ENCODE measurements around the gene TTLL5. TPM values are rescaled to one million over a fixed set of nuclear protein-coding genes. Genes with fewer than 3 reads are reported as not detected.

The TTLL5 gene
- polyA plus RNA-seq, 2 of the 4 experiments (the other 2 are of a cell fraction) = 18.8 to 23.7 TPM

DNA sequence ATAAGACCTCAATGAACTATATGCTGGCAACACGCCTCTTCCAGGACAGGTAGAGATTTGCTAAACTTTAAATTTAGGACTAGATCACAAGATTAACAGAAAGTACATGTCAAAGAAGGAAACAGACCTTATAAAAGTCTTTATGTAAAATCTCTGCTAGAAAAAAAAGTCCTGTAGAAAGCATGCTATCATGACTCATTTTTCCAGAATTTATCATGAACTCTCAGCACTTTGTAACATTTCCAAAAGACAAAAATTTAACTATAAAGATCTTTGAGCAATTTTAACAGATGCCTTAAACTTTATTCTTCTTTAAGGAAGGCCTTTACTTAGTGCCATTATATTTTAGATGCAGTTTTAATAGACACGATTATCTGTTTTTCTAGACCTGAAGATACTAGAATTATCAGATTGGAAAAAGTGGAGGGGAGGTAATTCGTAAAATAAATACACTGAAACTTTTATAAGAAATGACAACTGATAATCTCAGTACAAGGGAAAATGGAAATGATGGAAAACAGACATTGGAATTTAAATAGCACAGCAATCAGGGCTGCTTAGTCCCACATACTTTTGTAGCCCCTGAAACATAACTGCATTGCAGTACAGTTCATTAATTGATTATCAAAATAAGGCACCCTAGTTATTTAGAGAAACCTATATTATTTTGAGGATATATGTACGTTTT is 92.0 kb downstream of the TTLL5 start:
- H3K4me1 ChIP-seq = no peaks in the 10 kb centered on the region; the same call in 2 of the 3 replicates
- no peak for FAIRE-seq
- no peak for DNase-seq (ENCODE audit: low read depth in 1 of 2, low spot score in 1 of 2)
- H3K4me2 ChIP-seq = no peak overlapping the region
- 76% methylated on average over 4 of the region's 4 CpGs for WGBS (ENCODE audit: missing lambda C conversion rate)
- ChIA-PET POLR2A (no interaction called here), CTCF (no interaction called here)
- H3K9me3 ChIP-seq = no peaks in the 10 kb centered on the region
- H3K4me3 ChIP-seq = no peak overlapping the region
- no peak for ATAC-seq
- no peak for TF ChIP-seq POLR2A (IDR thresholded peaks at IDR 0.05; ENCODE audit: low read length)
- TF ChIP-seq CBX2 (IDR thresholded peaks at IDR 0.05; ENCODE audit: borderline replicate concordance, low read depth) = no peak
- TF ChIP-seq BHLHE40 (IDR thresholded peaks at IDR 0.05; ENCODE audit: low read depth, low read length) = no peak
- no peak for TF ChIP-seq MAZ (IDR thresholded peaks at IDR 0.05; ENCODE audit: borderline replicate concordance, low read depth, low read length)
- TF ChIP-seq NFE2L2 (conservative IDR thresholded peaks at IDR 0.05; ENCODE audit: low read length) = no peak
- no peak for TF ChIP-seq CHD2 (IDR thresholded peaks at IDR 0.05; ENCODE audit: low read length, partially characterized antibody)
- no peak for TF ChIP-seq PHF8 (IDR thresholded peaks at IDR 0.05; ENCODE audit: borderline replicate concordance, low read depth)
- TF ChIP-seq KDM1A (IDR thresholded peaks at IDR 0.05; ENCODE audit: low read depth) = no peak
- TF ChIP-seq KDM5A (IDR thresholded peaks at IDR 0.05) = no peak
- no peak for TF ChIP-seq ESRRA (IDR thresholded peaks at IDR 0.05; ENCODE audit: borderline replicate concordance, low read length)
- TF ChIP-seq CHD4 (IDR thresholded peaks at IDR 0.05; ENCODE audit: borderline replicate concordance) = no peak
- TF ChIP-seq, protein P1, sequence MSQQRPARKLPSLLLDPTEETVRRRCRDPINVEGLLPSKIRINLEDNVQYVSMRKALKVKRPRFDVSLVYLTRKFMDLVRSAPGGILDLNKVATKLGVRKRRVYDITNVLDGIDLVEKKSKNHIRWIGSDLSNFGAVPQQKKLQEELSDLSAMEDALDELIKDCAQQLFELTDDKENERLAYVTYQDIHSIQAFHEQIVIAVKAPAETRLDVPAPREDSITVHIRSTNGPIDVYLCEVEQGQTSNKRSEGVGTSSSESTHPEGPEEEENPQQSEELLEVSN (IDR thresholded peaks at IDR 0.05; ENCODE audit: borderline replicate concordance, low read depth) = no peak
- no peak for TF ChIP-seq RAD21 (conservative IDR thresholded peaks at IDR 0.05 in 1 of 2, IDR thresholded peaks at IDR 0.05 in 1 of 2)
- TF ChIP-seq, protein P2, sequence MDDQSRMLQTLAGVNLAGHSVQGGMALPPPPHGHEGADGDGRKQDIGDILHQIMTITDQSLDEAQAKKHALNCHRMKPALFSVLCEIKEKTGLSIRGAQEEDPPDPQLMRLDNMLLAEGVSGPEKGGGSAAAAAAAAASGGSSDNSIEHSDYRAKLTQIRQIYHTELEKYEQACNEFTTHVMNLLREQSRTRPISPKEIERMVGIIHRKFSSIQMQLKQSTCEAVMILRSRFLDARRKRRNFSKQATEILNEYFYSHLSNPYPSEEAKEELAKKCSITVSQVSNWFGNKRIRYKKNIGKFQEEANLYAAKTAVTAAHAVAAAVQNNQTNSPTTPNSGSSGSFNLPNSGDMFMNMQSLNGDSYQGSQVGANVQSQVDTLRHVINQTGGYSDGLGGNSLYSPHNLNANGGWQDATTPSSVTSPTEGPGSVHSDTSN (IDR thresholded peaks at IDR 0.05) = no peak
- TF ChIP-seq, protein P3, sequence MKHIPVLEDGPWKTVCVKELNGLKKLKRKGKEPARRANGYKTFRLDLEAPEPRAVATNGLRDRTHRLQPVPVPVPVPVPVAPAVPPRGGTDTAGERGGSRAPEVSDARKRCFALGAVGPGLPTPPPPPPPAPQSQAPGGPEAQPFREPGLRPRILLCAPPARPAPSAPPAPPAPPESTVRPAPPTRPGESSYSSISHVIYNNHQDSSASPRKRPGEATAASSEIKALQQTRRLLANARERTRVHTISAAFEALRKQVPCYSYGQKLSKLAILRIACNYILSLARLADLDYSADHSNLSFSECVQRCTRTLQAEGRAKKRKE (CRISPR knock-in tag; IDR thresholded peaks at IDR 0.05; ENCODE audit: low read depth) = no peak
- TF ChIP-seq ZC3H11A (IDR thresholded peaks at IDR 0.05) = no peak
- H3K27ac ChIP-seq = no peak overlapping the region

DNA sequence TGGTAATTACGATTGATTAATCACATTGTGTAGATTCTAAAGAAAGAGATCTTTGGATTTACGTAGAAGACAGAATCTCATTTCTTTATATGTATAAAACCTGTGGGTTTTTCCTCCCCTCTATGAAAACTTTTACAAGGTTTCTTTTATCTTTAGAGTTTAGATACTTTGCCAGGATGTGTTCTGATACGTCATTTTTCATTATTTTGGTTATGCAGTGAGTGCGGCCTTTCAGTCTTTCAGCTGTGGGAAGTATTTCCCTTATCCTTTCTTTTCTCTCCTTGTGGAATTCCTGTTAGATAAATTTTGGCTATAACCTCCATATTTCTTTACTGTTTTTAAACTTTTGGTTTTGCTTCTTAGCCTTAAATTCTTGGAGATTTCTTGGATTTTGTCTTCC is 92.7 kb downstream of the TTLL5 start:
- no peak overlapping the region for H3K4me3 ChIP-seq
- TF ChIP-seq POLR2AphosphoS2 (conservative IDR thresholded peaks at IDR 0.05; ENCODE audit: low read length) (no peak), RCOR1 (IDR thresholded peaks at IDR 0.05; ENCODE audit: low read depth, low read length) (no peak)
- DNase-seq (ENCODE audit: low read depth in 1 of 2, low spot score in 1 of 2) = no peak
- no peak overlapping the region for H3K27ac ChIP-seq
- 89% methylated on average over 4 of the region's 4 CpGs for WGBS (ENCODE audit: missing lambda C conversion rate)
- ChIA-PET POLR2A (no interaction called here), CTCF (no interaction called here)
- no peak overlapping the region for H3K4me2 ChIP-seq
- ATAC-seq = no peak
- H3K9me3 ChIP-seq = no peaks in the 10 kb centered on the region
- H3K4me1 ChIP-seq = no peaks in the 10 kb centered on the region; the same call in 2 of the 3 replicates
- no peak for FAIRE-seq

DNA sequence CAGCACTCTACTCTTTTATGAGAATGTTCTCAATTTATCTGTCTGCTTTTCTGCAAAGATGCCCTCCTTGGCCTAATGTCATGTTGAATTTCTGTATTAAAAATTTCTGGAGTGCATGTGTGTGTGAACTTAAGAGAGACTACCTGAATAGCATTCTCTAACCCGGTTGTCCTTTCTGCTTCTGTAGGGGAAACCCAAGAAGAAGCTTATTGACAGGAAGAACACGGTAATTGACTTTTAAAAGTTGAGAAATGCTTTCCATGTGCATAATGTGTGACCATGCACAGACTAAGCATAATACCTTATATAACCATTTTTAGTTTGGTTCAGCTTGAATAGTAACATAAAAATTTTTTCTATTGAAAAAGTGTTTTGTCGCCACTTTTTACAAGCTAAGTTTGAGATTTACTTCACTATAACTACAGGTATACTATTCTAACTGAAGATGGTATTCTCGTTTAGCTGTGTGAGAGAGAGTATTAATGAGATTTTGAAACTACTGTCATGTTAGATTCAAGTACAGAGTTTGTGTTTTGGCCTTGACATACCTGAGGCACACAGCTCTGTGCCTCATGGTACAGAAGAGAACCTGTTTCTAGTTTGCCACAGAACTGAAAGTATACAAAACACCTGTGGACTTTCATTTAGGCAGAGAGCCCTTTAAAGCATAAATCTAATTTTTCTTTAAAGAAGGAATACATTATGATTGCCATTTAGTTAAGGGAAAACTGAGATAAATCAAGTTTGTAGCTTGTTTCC is 96.8 kb downstream of the TTLL5 start:
- Histone ChIP-seq H3K4me1 (no peaks in the 10 kb centered on the region; the same call in 2 of the 3 replicates), H3K4me2 (no peak overlapping the region), H3K4me3 (no peak overlapping the region), H3K27ac (no peak overlapping the region), H3K9me3 (no peaks in the 10 kb centered on the region)
- FAIRE-seq (no peak), DNase-seq (ENCODE audit: low read depth in 1 of 2, low spot score in 1 of 2) (no peak), ATAC-seq (no peak)
- 88% methylated on average over 4 of the region's 4 CpGs for WGBS (ENCODE audit: missing lambda C conversion rate)
- ChIA-PET POLR2A (no interaction called here), CTCF (interaction anchor here (0.9 to 1.5 kb wide), 5 partner anchors 9 to 293 kb away, joined by 3 to 5 read pairs (median 3); no protein-coding TSS in a partner anchor)
- no peak for TF ChIP-seq CBX2 (IDR thresholded peaks at IDR 0.05; ENCODE audit: borderline replicate concordance, low read depth)
- no peak for TF ChIP-seq NR3C1 (IDR thresholded peaks at IDR 0.05)
- TF ChIP-seq EHF (CRISPR knock-in tag; IDR thresholded peaks at IDR 0.05) = no peak
- no peak for TF ChIP-seq RARB (CRISPR knock-in tag; IDR thresholded peaks at IDR 0.05)
- TF ChIP-seq, protein P4, sequence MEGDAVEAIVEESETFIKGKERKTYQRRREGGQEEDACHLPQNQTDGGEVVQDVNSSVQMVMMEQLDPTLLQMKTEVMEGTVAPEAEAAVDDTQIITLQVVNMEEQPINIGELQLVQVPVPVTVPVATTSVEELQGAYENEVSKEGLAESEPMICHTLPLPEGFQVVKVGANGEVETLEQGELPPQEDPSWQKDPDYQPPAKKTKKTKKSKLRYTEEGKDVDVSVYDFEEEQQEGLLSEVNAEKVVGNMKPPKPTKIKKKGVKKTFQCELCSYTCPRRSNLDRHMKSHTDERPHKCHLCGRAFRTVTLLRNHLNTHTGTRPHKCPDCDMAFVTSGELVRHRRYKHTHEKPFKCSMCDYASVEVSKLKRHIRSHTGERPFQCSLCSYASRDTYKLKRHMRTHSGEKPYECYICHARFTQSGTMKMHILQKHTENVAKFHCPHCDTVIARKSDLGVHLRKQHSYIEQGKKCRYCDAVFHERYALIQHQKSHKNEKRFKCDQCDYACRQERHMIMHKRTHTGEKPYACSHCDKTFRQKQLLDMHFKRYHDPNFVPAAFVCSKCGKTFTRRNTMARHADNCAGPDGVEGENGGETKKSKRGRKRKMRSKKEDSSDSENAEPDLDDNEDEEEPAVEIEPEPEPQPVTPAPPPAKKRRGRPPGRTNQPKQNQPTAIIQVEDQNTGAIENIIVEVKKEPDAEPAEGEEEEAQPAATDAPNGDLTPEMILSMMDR (IDR thresholded peaks at IDR 0.05) = no peak
- TF ChIP-seq, protein P5, sequence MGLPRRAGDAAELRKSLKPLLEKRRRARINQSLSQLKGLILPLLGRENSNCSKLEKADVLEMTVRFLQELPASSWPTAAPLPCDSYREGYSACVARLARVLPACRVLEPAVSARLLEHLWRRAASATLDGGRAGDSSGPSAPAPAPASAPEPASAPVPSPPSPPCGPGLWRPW (IDR thresholded peaks at IDR 0.05) = no peak
- no peak for TF ChIP-seq ZC3H11A (IDR thresholded peaks at IDR 0.05)
- TF ChIP-seq EHMT2 (IDR thresholded peaks at IDR 0.05; ENCODE audit: low read depth) = no peak
- no peak for TF ChIP-seq BHLHE40 (IDR thresholded peaks at IDR 0.05; ENCODE audit: low read depth, low read length)
- TF ChIP-seq, protein P6, sequence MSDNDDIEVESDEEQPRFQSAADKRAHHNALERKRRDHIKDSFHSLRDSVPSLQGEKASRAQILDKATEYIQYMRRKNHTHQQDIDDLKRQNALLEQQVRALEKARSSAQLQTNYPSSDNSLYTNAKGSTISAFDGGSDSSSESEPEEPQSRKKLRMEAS (IDR thresholded peaks at IDR 0.05) = no peak
- no peak for TF ChIP-seq POLR2AphosphoS2 (conservative IDR thresholded peaks at IDR 0.05; ENCODE audit: low read length)
- TF ChIP-seq, protein P2 (IDR thresholded peaks at IDR 0.05) = no peak
- TF ChIP-seq HOXB5 (CRISPR knock-in tag; IDR thresholded peaks at IDR 0.05) = no peak

All from A549 (cell line).